Activated CD4-positive, alpha-beta memory T cell treated with anti-CD3 and anti-CD28 coated beads, Interleukin-2, amount 10 ng/mL, durations not matched to agents 7 days and 5 days (primary cell): ENCODE results near the gene APBA1. TPM values are rescaled to one million over a fixed set of nuclear protein-coding genes. Genes with fewer than 3 reads are reported as not detected.
A peak's percentile ranks its signal among the peaks of the same experiment; 100 is the strongest.
"Not testable (repeated sequence)": the region's sequence is repeated elsewhere in the genome, so short reads cannot be mapped to it uniquely, and the experiment has no call there.

Experiments
- CTCF ChIA-PET: fragments of 350-600 bp; sonication (Branson Sonifier 250); formaldehyde crosslinking; loops from one replicate; lab custom pipeline; 2021; ENCODE audit warnings: antibody characterized with exemption, inconsistent platforms; lab: Charles Lee
- POLR2A ChIA-PET: fragments of 350-600 bp; sonication (Branson Sonifier 250); formaldehyde crosslinking; loops from one replicate; lab custom pipeline; 2021; ENCODE audit warnings: antibody characterized with exemption; lab: Charles Lee
- DNase-seq: peaks from one replicate; pipeline ENCODE4 v3.0.0-alpha.2; 2020
- H3K27ac Mint-ChIP-seq: one replicate; pipeline ENCODE4 v1.8.0; 2021; ENCODE audit warnings: mild to moderate bottlenecking, mixed read lengths
- H3K27me3 Mint-ChIP-seq: one replicate; pipeline ENCODE4 v1.8.0; 2021; ENCODE audit warnings: mixed read lengths
- H3K36me3 Mint-ChIP-seq: one replicate; pipeline ENCODE4 v1.8.0; 2021; ENCODE audit warnings: low read depth, mixed read lengths
- H3K4me1 Mint-ChIP-seq: one replicate; pipeline ENCODE4 v1.8.0; 2021; ENCODE audit warnings: mixed read lengths
- H3K4me3 Mint-ChIP-seq: one replicate; pipeline ENCODE4 v1.8.0; 2021; ENCODE audit warnings: mild to moderate bottlenecking, mixed read lengths
- H3K9me3 Mint-ChIP-seq: one replicate; pipeline ENCODE4 v1.8.0; 2021; ENCODE audit warnings: mixed read lengths
- total RNA-seq, 2 experiments: library from RNA; stranded (reverse); gene quantifications; one replicate each; pipeline ENCODE4 v1.2.3, GENCODE V29; 2021

The APBA1 gene
- total RNA-seq, 2 experiments from 2014 or later, result 6.2 to 7.8 TPM

GRCh38 chr9:69421908-69422801 is 250.0 kb downstream of the APBA1 start:
- Mint-ChIP-seq H3K4me3 (no peak overlapping the region), H3K27ac (no peak overlapping the region), H3K36me3 (no peaks in the 10 kb centered on the region), H3K27me3 (peaks cover 4% of the 10 kb centered on the region), H3K9me3 (no peaks in the 10 kb centered on the region), H3K4me1 (no peaks in the 10 kb centered on the region)
- CTCF ChIA-PET, result interaction anchor here (0.6 to 6.2 kb wide), 23 partner anchors 10 to 691 kb away, joined by 3 to 84 read pairs (median 4); no protein-coding TSS in a partner anchor
- POLR2A ChIA-PET, result no interaction called here
- peak; percentile 50 for DNase-seq

- CTCF ChIA-PET, result interaction anchor here (0.7 to 6.2 kb wide), 9 partner anchors 51 to 510 kb away, joined by 3 to 84 read pairs (median 5); no protein-coding TSS in a partner anchor
Observed at GRCh38 chr9:69420611-69421270, 251.4 kb downstream of the APBA1 start.

GRCh38 chr9:69412741-69413150 is 259.4 kb downstream of the APBA1 start:
- Mint-ChIP-seq H3K27ac (no peak overlapping the region), H3K4me3 (no peak overlapping the region), H3K36me3 (no peaks in the 10 kb centered on the region), H3K4me1 (no peaks in the 10 kb centered on the region), H3K9me3 (no peaks in the 10 kb centered on the region), H3K27me3 (peaks cover 2% of the 10 kb centered on the region)
- ChIA-PET POLR2A (no interaction called here), CTCF (no interaction called here)
- no peak for DNase-seq

More at GRCh38 chr9:69420611-69421270, 251.4 kb downstream of the APBA1 start:
- no peaks in the 10 kb centered on the region for H3K36me3 Mint-ChIP-seq
- H3K27me3 Mint-ChIP-seq, result peaks cover 4% of the 10 kb centered on the region
- no peak overlapping the region for H3K27ac Mint-ChIP-seq
- POLR2A ChIA-PET, result no interaction called here
- no peak overlapping the region for H3K4me3 Mint-ChIP-seq
- no peak for DNase-seq
- H3K9me3 Mint-ChIP-seq, result no peaks in the 10 kb centered on the region
- H3K4me1 Mint-ChIP-seq, result no peaks in the 10 kb centered on the region

GRCh38 chr9:69411931-69412740 is 260.0 kb downstream of the APBA1 start:
- Mint-ChIP-seq H3K27ac (no peak overlapping the region), H3K4me3 (no peak overlapping the region), H3K36me3 (no peaks in the 10 kb centered on the region), H3K9me3 (no peaks in the 10 kb centered on the region), H3K4me1 (no peaks in the 10 kb centered on the region), H3K27me3 (peaks cover 2% of the 10 kb centered on the region)
- CTCF ChIA-PET, result no interaction called here
- POLR2A ChIA-PET, result no interaction called here
- no peak for DNase-seq

GRCh38 chr9:69411246-69411645 is 260.9 kb downstream of the APBA1 start:
- Mint-ChIP-seq H3K27me3 (peaks cover 2% of the 10 kb centered on the region), H3K27ac (no peak overlapping the region), H3K4me3 (no peak overlapping the region), H3K36me3 (no peaks in the 10 kb centered on the region), H3K4me1 (no peaks in the 10 kb centered on the region), H3K9me3 (no peaks in the 10 kb centered on the region)
- no peak for DNase-seq
- ChIA-PET POLR2A (no interaction called here), CTCF (no interaction called here)

- H3K9me3 Mint-ChIP-seq, H3K4me3 Mint-ChIP-seq, H3K27ac Mint-ChIP-seq, H3K4me1 Mint-ChIP-seq, DNase-seq, CTCF ChIA-PET, POLR2A ChIA-PET, H3K36me3 Mint-ChIP-seq, H3K27me3 Mint-ChIP-seq: not testable (repeated sequence)
Observed at GRCh38 chr9:69409936-69410335, 262.2 kb downstream of the APBA1 start.

GRCh38 chr9:69400470-69400869 is 271.7 kb downstream of the APBA1 start:
- H3K27ac Mint-ChIP-seq, result no peak overlapping the region
- POLR2A ChIA-PET, result no interaction called here
- CTCF ChIA-PET, result interaction anchor here (0.9 kb wide), 1 partner anchor 25 kb away, joined by 3 read pairs; no protein-coding TSS in a partner anchor
- no peaks in the 10 kb centered on the region for H3K36me3 Mint-ChIP-seq
- no peaks in the 10 kb centered on the region for H3K9me3 Mint-ChIP-seq
- no peaks in the 10 kb centered on the region for H3K4me1 Mint-ChIP-seq
- peaks cover 2% of the 10 kb centered on the region for H3K27me3 Mint-ChIP-seq
- H3K4me3 Mint-ChIP-seq, result no peak overlapping the region
- DNase-seq, result no peak

- no peak for DNase-seq
- Mint-ChIP-seq H3K4me3 (no peak overlapping the region), H3K27ac (no peak overlapping the region), H3K27me3 (peaks cover 2% of the 10 kb centered on the region), H3K36me3 (no peaks in the 10 kb centered on the region), H3K4me1 (no peaks in the 10 kb centered on the region), H3K9me3 (no peaks in the 10 kb centered on the region)
- ChIA-PET POLR2A (no interaction called here), CTCF (no interaction called here)
Observed at GRCh38 chr9:69397384-69398214, 274.6 kb downstream of the APBA1 start.

GRCh38 chr9:69396759-69397158 is 275.4 kb downstream of the APBA1 start:
- POLR2A ChIA-PET, result no interaction called here
- H3K36me3 Mint-ChIP-seq, result no peaks in the 10 kb centered on the region
- no peak overlapping the region for H3K27ac Mint-ChIP-seq
- no peaks in the 10 kb centered on the region for H3K4me1 Mint-ChIP-seq
- no peak for DNase-seq
- peaks cover 2% of the 10 kb centered on the region for H3K27me3 Mint-ChIP-seq
- CTCF ChIA-PET, result no interaction called here
- H3K9me3 Mint-ChIP-seq, result no peaks in the 10 kb centered on the region
- H3K4me3 Mint-ChIP-seq, result no peak overlapping the region

- Mint-ChIP-seq H3K27ac (no peak overlapping the region), H3K4me1 (no peaks in the 10 kb centered on the region), H3K36me3 (no peaks in the 10 kb centered on the region), H3K4me3 (no peak overlapping the region), H3K9me3 (no peaks in the 10 kb centered on the region), H3K27me3 (peaks cover 2% of the 10 kb centered on the region)
- no peak for DNase-seq
- POLR2A ChIA-PET, result no interaction called here
- CTCF ChIA-PET, result no interaction called here
Observed at GRCh38 chr9:69395718-69396117, 276.5 kb downstream of the APBA1 start.

GRCh38 chr9:69393425-69393824 is 278.7 kb downstream of the APBA1 start:
- Mint-ChIP-seq H3K4me3 (no peak overlapping the region), H3K9me3 (no peaks in the 10 kb centered on the region), H3K27me3 (peaks cover 4% of the 10 kb centered on the region), H3K36me3 (no peaks in the 10 kb centered on the region), H3K4me1 (no peaks in the 10 kb centered on the region), H3K27ac (no peak overlapping the region)
- no peak for DNase-seq
- ChIA-PET POLR2A (interaction anchor here (0.7 kb wide), 1 partner anchor 188 kb away, joined by 4 read pairs; no protein-coding TSS in a partner anchor), CTCF (no interaction called here)

- Mint-ChIP-seq H3K27ac (no peak overlapping the region), H3K36me3 (no peaks in the 10 kb centered on the region), H3K9me3 (no peaks in the 10 kb centered on the region), H3K27me3 (peaks cover 6% of the 10 kb centered on the region), H3K4me3 (no peak overlapping the region), H3K4me1 (no peaks in the 10 kb centered on the region)
- POLR2A ChIA-PET, result no interaction called here
- no peak for DNase-seq
- CTCF ChIA-PET, result no interaction called here
Observed at GRCh38 chr9:69392826-69393225, 279.3 kb downstream of the APBA1 start.
